NB4 (cell line): ENCODE measurements around the gene NFATC1.

Experiments used
- CTCF ChIP-seq: IDR thresholded peaks from one replicate; pipeline ENCODE4 v1.5.1; 2012; ENCODE audit warnings: low read depth, low read length
- POLR2A ChIP-seq: IDR thresholded peaks from 2 replicates; pipeline ENCODE4 v1.6.1; 2011; ENCODE audit warnings: mild to moderate bottlenecking; ENCODE audit not compliant: insufficient read length; ENCODE audit errors: extremely low read depth

GRCh38 chr18:79558196-79558932, 162.6 kb downstream of the NFATC1 start:
- TF ChIP-seq CTCF: no peak
- no peak for TF ChIP-seq POLR2A
